ENCODE results near the gene GOLGA5. TPM values are rescaled to one million over a fixed set of nuclear protein-coding genes. Genes with fewer than 3 reads are reported as not detected.

GOLGA5 gene
- total and polyA plus RNA-seq, 2 donors (not counting 3 experiments of a cell fraction or from before 2014, with no cell fraction given), result 16.3 to 28.9 TPM

GRCh38 chr14:92863286-92864080 lies 69.4 kb downstream of the GOLGA5 start:
- ChIA-PET POLR2A (no interaction called here), CTCF (interaction anchor here (1.9 kb wide), 1 partner anchor 15 kb away, joined by 7 read pairs; no protein-coding TSS in a partner anchor)
- no TSS peak for BruUV-seq (replicated peaks)
- Histone ChIP-seq H3K4me1 (ENCODE audit: control insufficient read depth, extremely low read depth, insufficient read depth, low read length) (no peaks in the 10 kb centered on the region), H3K27me3 (ENCODE audit: control insufficient read depth in 2 of 2, insufficient read depth in 2 of 2, low read length in 2 of 2) (no peaks in the 10 kb centered on the region), H3K9ac (replicated peaks; ENCODE audit: extremely low read depth, insufficient read depth, low read length) (no peak overlapping the region), H3K4me3 (replicated peaks in 1 of 3; ENCODE audit: insufficient read depth in 1 of 3, low read depth in 1 of 3, low read length in 3 of 3) (no peak overlapping the region), H3K4me2 (ENCODE audit: insufficient read depth, low read length) (no peak overlapping the region), H3K9me1 (replicated peaks; ENCODE audit: control insufficient read depth, extremely low read depth, insufficient read depth, low read length) (no peaks in the 10 kb centered on the region), H3K79me2 (ENCODE audit: control insufficient read depth, insufficient read depth, low read length) (no peaks in the 10 kb centered on the region), H3K27ac (ENCODE audit: insufficient read depth, low read depth, low read length) (no peak overlapping the region), H3K9me3 (replicated peaks; ENCODE audit: control insufficient read depth, insufficient read depth, low read length) (no peaks in the 10 kb centered on the region), H3K36me3 (ENCODE audit: control insufficient read depth in 2 of 2, extremely low read depth in 1 of 2, insufficient read depth in 2 of 2, low read length in 2 of 2) (no peaks in the 10 kb centered on the region), H2AFZ (ENCODE audit: low read depth, low read length) (no peak overlapping the region), H4K20me1 (replicated peaks; ENCODE audit: control insufficient read depth, extremely low read depth, insufficient read depth, low read length) (no peaks in the 10 kb centered on the region)
- dilution Hi-C loops (cut with MboI; ENCODE audit: extremely low pct_ligation_motif_present, low sequenced_read_pairs) (no loop called here), intact Hi-C loops (cut with micrococcal nuclease) (no loop called here)
- no peak for TF ChIP-seq EZH2 (IDR thresholded peaks at IDR 0.05; ENCODE audit: borderline replicate concordance, low read depth, low read length, severe bottlenecking)
- TF ChIP-seq FOS (IDR thresholded peaks at IDR 0.05; ENCODE audit: borderline replicate concordance, insufficient read depth, low read length), result peak; percentile 15
- DNase-seq (ENCODE audit: low read depth, low spot score) (peak; percentile 79), FAIRE-seq (no peak)

- Histone ChIP-seq H3K4me3 (replicated peaks in 1 of 3; ENCODE audit: insufficient read depth in 1 of 3, low read depth in 1 of 3, low read length in 3 of 3) (no peak overlapping the region), H2AFZ (ENCODE audit: low read depth, low read length) (no peak overlapping the region), H3K9ac (replicated peaks; ENCODE audit: extremely low read depth, insufficient read depth, low read length) (no peak overlapping the region), H4K20me1 (replicated peaks; ENCODE audit: control insufficient read depth, extremely low read depth, insufficient read depth, low read length) (no peaks in the 10 kb centered on the region), H3K9me3 (replicated peaks; ENCODE audit: control insufficient read depth, insufficient read depth, low read length) (no peaks in the 10 kb centered on the region), H3K27me3 (ENCODE audit: control insufficient read depth in 2 of 2, insufficient read depth in 2 of 2, low read length in 2 of 2) (no peaks in the 10 kb centered on the region), H3K79me2 (ENCODE audit: control insufficient read depth, insufficient read depth, low read length) (no peaks in the 10 kb centered on the region), H3K4me2 (ENCODE audit: insufficient read depth, low read length) (no peak overlapping the region), H3K27ac (ENCODE audit: insufficient read depth, low read depth, low read length) (no peak overlapping the region), H3K36me3 (ENCODE audit: control insufficient read depth in 2 of 2, extremely low read depth in 1 of 2, insufficient read depth in 2 of 2, low read length in 2 of 2) (no peaks in the 10 kb centered on the region), H3K4me1 (ENCODE audit: control insufficient read depth, extremely low read depth, insufficient read depth, low read length) (no peaks in the 10 kb centered on the region), H3K9me1 (replicated peaks; ENCODE audit: control insufficient read depth, extremely low read depth, insufficient read depth, low read length) (no peaks in the 10 kb centered on the region)
- DNase-seq (ENCODE audit: low read depth, low spot score) (no peak), FAIRE-seq (no peak)
- dilution Hi-C loops (cut with MboI; ENCODE audit: extremely low pct_ligation_motif_present, low sequenced_read_pairs) (no loop called here), intact Hi-C loops (cut with micrococcal nuclease) (loop anchor here (1.0 kb wide), 1 partner anchor 16 kb away; no protein-coding TSS in a partner anchor)
- no TSS peak for BruUV-seq (replicated peaks)
- POLR2A ChIA-PET, result no interaction called here
- CTCF ChIA-PET, result interaction anchor here (1.0 kb wide), 1 partner anchor 17 kb away, joined by 3 read pairs; no protein-coding TSS in a partner anchor
- no peak for TF ChIP-seq MYC (IDR thresholded peaks at IDR 0.05; ENCODE audit: low read depth, low read length)
- TF ChIP-seq CTCF (IDR thresholded peaks at IDR 0.05; ENCODE audit: extremely low read depth in 1 of 2, insufficient read depth in 1 of 2, low read depth in 1 of 2, low read length in 2 of 2), result no peak
- no peak for TF ChIP-seq POLR2A (IDR thresholded peaks at IDR 0.05; ENCODE audit: low read depth, low read length)
- no peak for TF ChIP-seq POLR2AphosphoS5 (IDR thresholded peaks at IDR 0.05; ENCODE audit: insufficient read depth, low read depth, low read length)
- no peak for TF ChIP-seq MAX (IDR thresholded peaks at IDR 0.05; ENCODE audit: insufficient read depth, insufficient read length)
- no peak for TF ChIP-seq GATA2 (IDR thresholded peaks at IDR 0.05; ENCODE audit: insufficient read depth, insufficient read length, low read depth, low read length)
- TF ChIP-seq EZH2 (IDR thresholded peaks at IDR 0.05; ENCODE audit: borderline replicate concordance, low read depth, low read length, severe bottlenecking), result no peak
- TF ChIP-seq JUN (IDR thresholded peaks at IDR 0.05; ENCODE audit: borderline replicate concordance, insufficient read depth, insufficient read length, low read depth), result no peak
- TF ChIP-seq FOS (IDR thresholded peaks at IDR 0.05; ENCODE audit: borderline replicate concordance, insufficient read depth, low read length), result no peak
Measured at GRCh38 chr14:92865674-92866073, 71.6 kb downstream of the GOLGA5 start.

Data from endothelial cell of umbilical vein (primary cell).